NCI-H2107 treated with DMSO at 0.1 percent for 48 hours (cell line): Measurements from ENCODE around the gene KPNA3.
"Not testable (repeated sequence)": the region's sequence is repeated elsewhere in the genome, so short reads cannot be mapped to it uniquely, and the experiment has no call there.

ENCODE experiments used
- DNase-seq: peaks from one replicate; lab custom pipeline; 2025; ENCODE audit not compliant: unreplicated experiment; lab: John Stamatoyannopoulos, UW

KPNA3 gene, protein sequence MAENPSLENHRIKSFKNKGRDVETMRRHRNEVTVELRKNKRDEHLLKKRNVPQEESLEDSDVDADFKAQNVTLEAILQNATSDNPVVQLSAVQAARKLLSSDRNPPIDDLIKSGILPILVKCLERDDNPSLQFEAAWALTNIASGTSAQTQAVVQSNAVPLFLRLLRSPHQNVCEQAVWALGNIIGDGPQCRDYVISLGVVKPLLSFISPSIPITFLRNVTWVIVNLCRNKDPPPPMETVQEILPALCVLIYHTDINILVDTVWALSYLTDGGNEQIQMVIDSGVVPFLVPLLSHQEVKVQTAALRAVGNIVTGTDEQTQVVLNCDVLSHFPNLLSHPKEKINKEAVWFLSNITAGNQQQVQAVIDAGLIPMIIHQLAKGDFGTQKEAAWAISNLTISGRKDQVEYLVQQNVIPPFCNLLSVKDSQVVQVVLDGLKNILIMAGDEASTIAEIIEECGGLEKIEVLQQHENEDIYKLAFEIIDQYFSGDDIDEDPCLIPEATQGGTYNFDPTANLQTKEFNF

DNA sequence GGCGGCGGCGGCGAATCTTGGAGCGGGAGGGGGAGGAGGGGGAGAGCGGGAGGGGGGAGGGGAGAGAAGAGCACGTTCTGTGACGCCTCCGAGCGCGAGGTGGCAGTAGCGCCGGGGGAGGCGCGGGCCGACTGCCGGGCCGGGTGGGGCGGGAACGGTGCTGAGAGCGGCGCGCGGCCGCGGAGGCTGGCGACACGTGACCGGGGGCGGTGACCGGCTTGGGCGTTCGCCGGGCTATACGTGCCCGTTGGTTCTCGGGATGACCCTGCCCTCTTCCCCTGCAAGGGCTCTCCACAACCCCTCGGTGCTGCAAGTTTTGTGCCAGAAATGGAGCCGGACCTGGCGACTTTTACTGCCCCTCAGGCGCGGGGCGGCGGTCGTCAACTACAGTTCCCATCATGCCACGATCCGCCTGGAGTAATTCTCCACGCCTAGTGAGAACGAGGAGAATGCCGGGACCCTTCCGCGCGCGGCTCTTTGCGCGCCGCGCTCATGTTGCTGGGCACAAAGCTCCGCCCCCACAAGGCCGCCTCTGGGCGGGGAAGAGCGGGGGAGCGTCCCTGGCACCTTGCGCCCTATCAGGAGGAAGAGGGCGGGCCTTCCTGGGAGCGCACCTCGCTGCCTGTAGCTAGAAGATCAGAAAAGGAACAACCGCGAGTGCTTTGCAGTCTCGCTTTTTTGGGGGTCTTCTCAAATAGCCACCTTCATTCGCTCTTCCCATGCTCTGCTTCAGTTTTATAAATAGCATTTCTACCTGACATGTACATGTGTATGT, at the start of gene KPNA3:
Gene KPNA3 (minus strand): TSS at position 133 of the 775 bp plus-strand sequence. CDS start 176 bp downstream, outside the sequence.
- DNase-seq = peak; percentile 91

DNA sequence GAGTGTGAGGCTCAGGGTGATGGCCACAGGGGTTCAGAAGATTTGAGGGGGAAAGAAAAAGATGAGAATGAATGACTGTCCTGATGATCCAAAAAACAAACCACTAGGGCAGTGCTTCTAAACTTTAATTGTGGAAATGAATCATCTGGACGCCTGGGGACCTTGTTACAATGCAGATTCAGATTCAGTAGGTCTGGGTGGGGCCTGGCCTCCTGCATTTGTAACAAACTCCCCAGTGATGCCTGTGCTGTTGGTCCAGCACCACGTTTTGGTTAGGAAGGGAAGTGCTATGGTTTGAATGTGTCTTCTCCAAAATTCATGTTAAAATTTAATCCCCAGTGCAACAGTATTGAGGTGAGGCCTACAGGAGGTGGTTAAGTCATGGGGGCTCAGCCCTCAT, 49.5 kb upstream of the KPNA3 start:
- no peak for DNase-seq

DNA sequence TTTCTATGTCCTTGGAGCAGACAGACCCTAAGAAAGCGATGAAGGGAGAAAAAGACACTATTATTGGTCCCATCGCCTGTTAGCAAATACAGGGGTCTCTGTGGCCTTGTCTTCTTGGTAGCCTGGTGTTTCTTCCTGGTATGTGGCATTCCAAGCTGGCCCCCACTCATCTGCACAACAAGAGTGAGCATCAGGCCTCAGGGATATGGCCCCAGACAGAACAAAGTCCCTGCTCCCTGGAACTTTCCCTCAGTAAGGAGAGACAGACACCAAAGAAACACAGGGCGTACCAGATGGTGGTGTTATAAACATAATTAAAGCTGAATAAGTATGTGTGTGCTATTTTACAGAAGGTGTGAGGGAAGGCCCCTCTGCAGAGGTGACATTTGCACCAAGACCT, 48.2 kb upstream of the KPNA3 start:
- no peak for DNase-seq

DNA sequence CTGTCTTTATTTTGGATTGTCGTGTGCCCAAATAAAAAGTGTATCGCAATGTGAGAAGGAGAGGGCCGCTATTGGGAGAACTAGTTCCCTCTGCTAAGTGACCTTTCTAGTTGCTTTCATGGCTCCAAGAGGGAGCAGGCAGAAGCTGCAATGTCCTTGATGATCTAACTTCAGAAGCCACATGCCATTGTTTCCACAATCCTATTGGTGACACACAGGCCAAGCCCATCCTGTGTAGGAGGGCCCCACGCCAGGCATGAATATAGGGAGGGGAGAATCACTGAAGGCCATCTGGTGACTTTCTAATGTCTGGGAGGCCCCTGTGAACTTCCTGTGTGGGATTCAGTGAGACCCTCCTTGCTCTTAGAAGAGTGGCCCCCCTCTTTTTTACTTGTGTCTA, 47.8 kb upstream of the KPNA3 start:
- DNase-seq = no peak

DNA sequence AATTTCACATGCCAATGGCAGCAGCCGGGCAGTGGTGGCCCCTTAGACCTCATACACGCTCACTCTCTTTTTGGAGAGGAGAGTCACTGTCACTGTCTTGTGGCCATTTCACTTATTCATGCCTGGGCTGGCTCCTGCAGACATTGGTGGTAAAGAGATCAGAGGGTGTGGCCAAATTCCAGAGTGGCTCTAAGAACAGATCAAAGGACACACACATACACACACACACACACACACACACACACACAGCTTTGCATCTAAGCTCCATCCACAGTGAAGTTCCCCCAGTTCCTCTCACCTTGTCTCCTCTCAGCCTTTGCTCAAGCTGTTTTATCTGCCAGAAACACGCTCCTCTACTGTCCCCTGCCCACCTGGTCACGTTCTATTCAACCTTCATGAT, 46.5 kb upstream of the KPNA3 start:
- DNase-seq = no peak

DNA sequence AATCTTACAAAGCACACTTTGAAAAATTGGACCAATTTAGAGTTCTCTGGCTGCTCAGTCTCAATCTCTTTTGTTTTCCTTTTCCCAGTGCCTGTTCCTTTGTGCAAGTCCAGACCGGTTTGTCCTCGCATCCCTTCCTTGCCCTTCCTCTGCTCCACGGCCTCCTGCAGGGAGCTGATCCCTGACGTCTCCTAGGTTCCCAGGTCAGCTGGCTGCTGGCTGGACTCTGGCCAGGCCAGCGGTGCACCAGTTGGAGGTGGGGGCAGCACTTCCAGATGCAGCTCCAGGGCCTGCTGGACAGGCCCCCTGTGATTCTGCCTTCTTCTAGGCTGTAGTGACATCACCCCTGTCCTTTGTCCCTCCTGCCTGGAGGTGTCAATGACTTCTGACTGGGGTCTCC, 44.0 kb upstream of the KPNA3 start:
- no peak for DNase-seq

DNA sequence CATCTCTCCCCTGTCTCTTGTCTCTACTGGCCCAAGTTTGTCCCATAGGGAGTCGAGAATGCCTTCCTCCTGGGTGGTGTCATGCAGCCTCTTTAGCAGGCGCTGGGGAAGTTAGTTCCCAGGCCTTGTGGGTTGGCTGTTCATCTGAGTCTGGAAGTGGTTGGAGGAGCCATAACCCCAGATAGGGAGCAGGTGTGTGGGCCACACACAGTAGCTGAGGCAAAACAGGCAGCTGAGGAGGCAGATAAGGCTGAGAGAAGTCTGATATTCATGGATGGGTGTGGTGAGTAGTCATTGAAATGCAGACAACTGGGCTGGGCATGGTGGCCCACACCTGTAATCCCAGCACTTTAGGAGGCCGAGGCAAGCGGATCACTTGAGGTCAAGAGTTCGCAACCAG, 40.9 kb upstream of the KPNA3 start:
- no peak for DNase-seq

DNA sequence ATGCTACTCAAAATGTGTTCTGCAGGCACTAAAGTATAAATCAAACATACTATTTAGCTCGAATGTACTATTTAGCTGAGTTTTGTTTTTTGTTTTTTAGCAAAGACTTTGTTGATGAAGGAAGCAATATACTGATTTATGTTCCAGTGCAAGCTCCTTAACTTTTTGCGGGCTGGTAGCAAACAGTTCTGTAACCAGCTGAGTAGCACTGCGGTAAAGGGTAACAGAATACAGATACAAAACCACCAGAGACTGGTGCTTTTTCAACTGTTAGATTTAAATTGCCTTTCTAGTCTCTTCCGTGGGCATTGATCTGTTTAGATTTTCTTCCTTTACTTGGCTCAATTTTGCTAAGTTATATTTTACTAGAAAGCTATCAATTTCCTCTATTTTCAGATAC, 39.0 kb upstream of the KPNA3 start:
- no peak for DNase-seq

DNA sequence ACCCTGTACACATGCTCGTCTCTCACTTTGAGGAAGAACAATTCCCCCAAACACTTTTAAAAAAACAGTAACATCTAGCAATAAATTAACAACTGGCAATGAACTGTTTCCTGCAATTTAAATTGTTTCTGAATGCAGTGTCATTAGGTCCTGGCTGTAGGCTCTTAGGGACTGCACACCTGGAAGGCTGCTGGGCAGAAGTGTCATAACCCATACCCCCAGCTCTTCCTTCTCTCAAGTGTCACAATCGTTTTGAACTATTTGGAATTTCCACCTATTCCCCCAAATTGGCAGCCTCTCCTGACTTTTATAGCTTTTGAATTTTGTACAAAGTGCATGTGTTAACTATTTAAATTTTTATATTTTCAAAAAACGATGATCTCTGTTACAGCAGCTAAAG, 38.2 kb upstream of the KPNA3 start:
- no peak for DNase-seq

DNA sequence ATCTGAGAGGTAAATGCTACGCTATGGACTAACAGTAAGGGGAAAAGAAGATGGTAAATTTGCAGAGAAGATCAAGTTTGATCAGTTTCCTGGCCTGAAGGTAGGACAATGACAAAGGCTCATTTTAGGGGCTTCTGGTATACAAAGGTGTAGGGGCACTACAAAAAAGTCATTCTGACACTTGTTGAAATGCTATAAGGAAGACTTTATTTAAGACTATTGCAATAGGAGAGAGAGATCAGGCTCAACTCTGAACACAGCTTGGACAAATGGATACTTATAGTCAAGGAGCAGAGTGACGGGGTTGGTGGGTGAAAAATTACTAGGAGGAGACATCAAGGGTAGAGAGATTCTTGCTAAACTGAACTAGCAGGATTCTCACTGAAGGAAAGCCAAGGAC, 37.2 kb upstream of the KPNA3 start:
- DNase-seq = no peak

DNA sequence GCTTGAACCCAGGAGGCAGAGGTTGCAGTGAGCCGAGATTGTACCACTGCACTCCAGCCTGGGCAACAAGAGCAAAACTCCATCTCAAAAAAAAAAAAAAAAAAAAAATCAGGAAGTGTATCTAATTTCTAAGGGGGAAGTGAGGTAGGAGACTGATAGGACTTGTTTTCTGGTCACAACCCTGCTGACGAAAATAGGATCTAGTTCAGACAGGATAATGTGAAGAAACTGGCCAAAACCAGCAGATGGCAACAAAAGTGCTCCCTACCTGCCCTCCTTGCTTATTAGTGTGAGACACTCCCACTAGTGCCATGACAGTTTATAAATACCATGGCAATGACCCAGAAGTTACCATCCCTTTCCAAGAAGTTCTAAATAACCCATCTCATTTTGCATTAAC, 36.0 kb upstream of the KPNA3 start:
- DNase-seq = no peak

DNA sequence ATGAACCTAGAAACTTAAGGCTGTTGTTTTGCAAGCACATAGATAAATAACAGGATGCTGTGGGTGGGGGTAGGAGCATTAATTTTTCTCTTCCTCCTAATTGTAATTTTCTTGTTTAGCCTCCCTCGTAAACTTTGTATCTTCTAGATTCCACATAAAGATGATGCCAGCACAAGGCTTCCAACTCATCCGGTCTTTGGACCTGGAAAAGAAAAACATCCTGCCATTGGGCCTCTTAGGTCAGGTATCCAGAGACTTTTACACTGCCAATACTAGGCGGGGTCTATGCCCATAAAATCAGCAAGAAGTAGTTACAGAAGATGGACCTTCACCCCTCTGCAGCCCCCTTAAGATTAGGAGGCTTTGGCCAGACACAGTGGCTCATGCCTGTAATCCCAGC, 35.4 kb upstream of the KPNA3 start:
- DNase-seq = no peak

DNA sequence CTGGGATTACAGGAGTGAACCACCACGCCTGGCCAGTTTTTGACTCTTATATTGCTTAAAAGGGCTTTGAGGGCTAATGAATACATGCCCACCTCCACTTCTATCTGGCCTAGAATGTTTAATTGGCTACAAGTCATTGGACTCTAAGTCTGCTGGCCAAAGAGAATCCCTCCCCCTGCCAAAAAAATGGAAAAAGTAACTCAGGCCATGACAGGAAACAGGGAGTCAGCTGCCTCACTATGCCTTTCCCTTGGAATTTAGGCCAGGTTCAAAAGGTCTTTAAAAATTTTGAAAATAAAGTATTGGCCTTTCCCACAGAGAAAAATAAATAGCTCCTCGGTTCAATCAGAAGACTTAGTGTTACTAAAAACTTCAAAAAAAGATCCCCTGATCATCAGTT, 34.9 kb upstream of the KPNA3 start:
- no peak for DNase-seq

DNA sequence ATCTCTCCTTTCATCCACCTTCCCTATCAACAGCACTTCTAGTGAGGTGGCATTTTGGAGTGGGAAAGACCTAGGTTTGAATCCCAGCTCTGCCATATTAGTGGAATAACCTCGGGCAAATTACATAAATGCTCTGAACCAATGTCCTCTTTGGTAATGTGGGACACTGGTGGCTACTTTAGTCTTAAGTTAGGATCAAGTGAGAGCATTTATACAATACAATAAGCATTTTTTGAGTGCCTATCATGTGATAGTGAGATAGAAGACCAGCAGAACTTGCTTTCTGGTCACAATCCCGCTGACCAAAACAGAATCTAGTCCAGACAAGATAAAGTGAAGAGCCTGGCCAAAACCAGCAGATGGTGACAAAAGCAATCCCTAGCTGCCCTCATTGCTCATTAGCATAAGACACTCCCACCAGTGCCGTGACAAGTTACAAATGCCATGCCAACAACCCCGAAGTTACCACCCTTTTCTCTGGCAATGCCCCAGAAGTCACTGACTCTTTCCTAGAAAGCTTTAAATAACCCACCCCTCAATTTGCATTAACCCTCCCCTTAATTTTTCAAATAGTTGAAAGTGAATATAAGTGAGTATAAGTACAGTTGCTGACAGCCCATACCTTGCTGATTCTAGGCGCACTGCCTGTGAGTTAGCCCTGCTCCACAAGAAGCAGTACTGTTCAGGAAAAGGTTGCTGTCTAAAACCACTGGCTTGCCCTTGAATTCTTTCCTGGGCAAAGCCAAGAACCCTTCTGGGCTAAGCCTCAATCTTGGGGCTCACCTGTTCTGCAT, 28.9 kb upstream of the KPNA3 start:
- no peak for DNase-seq

DNA sequence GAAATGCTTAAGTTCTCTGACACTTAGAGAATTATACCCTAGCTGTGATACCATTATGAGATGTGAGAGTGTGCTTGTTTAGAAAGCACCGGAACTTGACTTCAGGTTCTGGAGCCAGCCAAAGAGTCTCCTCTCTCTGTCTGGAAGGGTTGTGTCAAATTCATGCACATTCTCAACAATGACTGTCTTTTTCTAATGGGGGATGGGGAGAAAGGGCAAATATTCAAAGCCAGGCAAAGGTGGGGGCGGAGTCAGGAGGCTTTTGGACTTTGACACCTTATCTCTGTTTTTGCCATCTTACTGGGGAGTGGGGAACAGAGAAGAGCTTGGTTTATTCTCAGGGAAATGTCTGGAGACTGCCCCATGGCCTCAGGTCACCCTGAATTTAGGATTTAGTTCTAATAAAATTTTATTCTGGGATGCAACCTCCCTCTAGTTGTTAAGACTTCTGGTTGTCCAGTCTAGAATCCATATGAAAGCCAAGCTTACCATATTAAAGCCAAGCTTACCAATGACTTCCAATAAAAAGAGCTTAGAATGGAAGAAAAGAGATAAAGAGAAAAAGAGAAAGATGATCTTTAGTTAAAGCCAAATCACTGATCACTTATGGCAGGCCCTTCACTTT, 28.2 kb upstream of the KPNA3 start:
- no peak for DNase-seq

DNA sequence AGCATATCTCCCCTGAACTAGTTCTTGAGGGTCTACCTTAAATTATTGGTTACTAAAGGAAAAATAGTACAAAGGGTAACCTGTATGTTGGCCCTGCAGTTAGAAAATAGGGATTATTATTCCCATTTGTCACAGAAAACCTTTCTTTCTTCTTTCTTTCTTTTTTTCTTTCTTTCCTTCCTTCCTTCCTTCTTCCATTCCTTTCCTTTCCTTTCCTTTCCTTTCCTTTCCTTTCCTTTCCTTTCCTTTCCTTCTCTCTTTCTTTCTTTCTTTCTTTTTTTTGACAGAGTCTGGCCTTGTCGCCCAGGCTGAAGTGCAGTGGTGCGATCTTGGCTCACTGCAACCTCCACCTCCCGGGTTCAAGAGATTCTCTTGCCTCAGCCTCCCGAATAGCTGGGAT, 23.6 kb upstream of the KPNA3 start:
- DNase-seq = not testable (repeated sequence)

DNA sequence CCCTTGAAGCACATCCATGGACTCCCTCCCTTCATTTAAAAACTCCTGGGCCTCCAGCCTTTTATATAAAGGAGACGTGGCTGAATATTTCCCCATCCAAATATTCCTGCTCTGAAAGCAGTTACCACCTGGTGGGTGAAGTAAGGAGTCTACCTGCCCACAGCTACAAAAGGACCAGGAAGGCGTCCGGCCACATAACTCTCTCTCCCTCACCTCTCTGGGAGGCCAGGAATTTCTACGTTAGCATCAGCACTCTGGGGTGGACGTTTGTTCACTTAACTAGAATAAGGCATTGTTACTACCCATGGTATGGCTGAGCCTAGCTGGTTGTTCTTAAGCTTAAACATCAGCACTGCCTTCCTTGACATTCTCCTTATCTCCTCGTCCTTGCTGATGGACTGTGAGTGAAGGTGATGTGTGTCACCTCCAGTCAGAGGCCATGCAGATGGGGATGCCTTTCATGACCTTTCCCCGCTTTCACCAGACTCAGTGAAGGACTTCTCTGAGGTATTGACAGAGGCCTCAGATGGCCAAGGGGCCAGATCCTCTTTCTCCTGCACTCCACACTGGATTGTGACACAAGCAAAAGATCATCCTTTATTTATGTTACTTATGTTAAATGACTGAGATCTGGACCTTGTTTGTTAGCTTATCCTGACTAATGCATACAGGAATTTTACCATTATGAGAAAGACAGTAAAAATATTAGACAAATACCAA, 22.2 kb upstream of the KPNA3 start:
- no peak for DNase-seq

DNA sequence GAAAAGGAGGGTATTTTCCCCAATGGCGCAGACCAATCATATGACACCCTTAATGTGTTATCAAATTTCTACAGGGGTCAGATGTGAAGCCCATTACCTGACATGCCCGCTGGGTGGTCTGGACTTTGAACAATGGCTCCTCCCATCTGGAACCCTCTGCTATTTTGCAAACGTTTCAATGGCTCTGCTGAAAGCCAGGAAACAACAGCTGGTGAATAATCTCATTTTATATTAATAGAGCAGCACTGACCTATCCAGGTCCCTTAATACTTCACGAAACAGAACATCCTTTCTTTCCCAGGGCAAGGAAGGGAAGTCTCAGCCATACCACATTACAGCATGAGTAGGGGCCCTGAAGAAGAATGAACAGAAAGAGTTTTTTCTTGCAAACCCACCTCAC, 20.3 kb upstream of the KPNA3 start:
- no peak for DNase-seq

DNA sequence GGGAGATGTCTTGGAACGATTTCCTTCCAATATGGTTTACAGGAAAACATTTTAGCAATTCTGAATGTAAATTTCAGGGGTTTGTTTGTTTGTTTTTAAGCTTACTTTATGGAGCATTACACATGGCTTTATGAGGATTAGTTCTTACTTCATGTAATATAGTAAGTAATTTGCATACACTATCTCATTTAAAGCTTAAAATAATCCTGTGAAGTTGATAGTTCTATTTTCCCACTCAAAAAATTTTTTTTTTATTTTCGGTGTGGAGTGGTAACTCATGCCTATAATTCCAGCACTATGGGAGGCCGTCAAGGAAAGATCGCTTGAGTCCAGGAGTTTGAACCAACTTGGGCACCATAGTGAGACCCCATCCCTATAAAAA, 19.0 kb upstream of the KPNA3 start:
- no peak for DNase-seq
